CD4-positive, alpha-beta T cell treated with Interleukin-12 subunit alpha and Interleukin-12 subunit beta, for 1 hour (primary cell): ENCODE data around the gene CAMK1D.

Experiments used
- DNase-seq: peaks from one replicate; pipeline ENCODE4 v3.0.0-alpha.2; 2020

CAMK1D gene

GRCh38 chr10:12405342-12406320, 56.3 kb downstream of the CAMK1D start:
- DNase-seq, result no peak

GRCh38 chr10:12406764-12407400, 57.5 kb downstream of the CAMK1D start:
- DNase-seq, result no peak

- no peak for DNase-seq
Measured at GRCh38 chr10:12408472-12408871, 59.1 kb downstream of the CAMK1D start.

- DNase-seq, result no peak
Measured at GRCh38 chr10:12409161-12409560, 59.8 kb downstream of the CAMK1D start.

- DNase-seq, result no peak
Measured at GRCh38 chr10:12409613-12410012, 60.3 kb downstream of the CAMK1D start.

GRCh38 chr10:12412666-12413368, 63.5 kb downstream of the CAMK1D start:
- peak; percentile 6 for DNase-seq

GRCh38 chr10:12413369-12413711, 64.0 kb downstream of the CAMK1D start:
- no peak for DNase-seq

GRCh38 chr10:12414278-12414989, 65.1 kb downstream of the CAMK1D start:
- no peak for DNase-seq

GRCh38 chr10:12416344-12417050, 67.2 kb downstream of the CAMK1D start:
- no peak for DNase-seq

GRCh38 chr10:12417331-12417730, 68.0 kb downstream of the CAMK1D start:
- no peak for DNase-seq

GRCh38 chr10:12418000-12418399, 68.7 kb downstream of the CAMK1D start:
- DNase-seq, result no peak

GRCh38 chr10:12418725-12419261, 69.4 kb downstream of the CAMK1D start:
- no peak for DNase-seq

- DNase-seq, result peak; percentile 8
Measured at GRCh38 chr10:12419262-12419847, 70.0 kb downstream of the CAMK1D start.

GRCh38 chr10:12420530-12421120, 71.3 kb downstream of the CAMK1D start:
- DNase-seq, result no peak

- DNase-seq, result no peak
Measured at GRCh38 chr10:12422189-12422588, 72.8 kb downstream of the CAMK1D start.

GRCh38 chr10:12423896-12424295, 74.5 kb downstream of the CAMK1D start:
- DNase-seq, result no peak

GRCh38 chr10:12427276-12427675, 77.9 kb downstream of the CAMK1D start:
- DNase-seq, result no peak

GRCh38 chr10:12428447-12429135, 79.2 kb downstream of the CAMK1D start:
- no peak for DNase-seq

GRCh38 chr10:12430406-12430982, 81.1 kb downstream of the CAMK1D start:
- no peak for DNase-seq
